ENCODE results near the gene PSAP.

GRCh38 chr10:71829171-71829570, 21.9 kb downstream of the PSAP start:
- TF ChIP-seq CTCF (IDR thresholded peaks at IDR 0.05) (no peak), ZFX (IDR thresholded peaks at IDR 0.05; ENCODE audit: borderline replicate concordance) (no peak)
